SH-SY5Y (cell line): Measurements from ENCODE around the gene RGL1.

Source experiments
- GATA2 ChIP-seq: IDR thresholded peaks from 2 replicates; pipeline ENCODE4 v1.6.1; 2011; ENCODE audit warnings: mild to moderate bottlenecking, low read depth, low read length
- GATA3 ChIP-seq: IDR thresholded peaks from 2 replicates; pipeline ENCODE4 v1.6.1; 2011; ENCODE audit warnings: low read depth, mild to moderate bottlenecking, low read length, moderate library complexity

DNA sequence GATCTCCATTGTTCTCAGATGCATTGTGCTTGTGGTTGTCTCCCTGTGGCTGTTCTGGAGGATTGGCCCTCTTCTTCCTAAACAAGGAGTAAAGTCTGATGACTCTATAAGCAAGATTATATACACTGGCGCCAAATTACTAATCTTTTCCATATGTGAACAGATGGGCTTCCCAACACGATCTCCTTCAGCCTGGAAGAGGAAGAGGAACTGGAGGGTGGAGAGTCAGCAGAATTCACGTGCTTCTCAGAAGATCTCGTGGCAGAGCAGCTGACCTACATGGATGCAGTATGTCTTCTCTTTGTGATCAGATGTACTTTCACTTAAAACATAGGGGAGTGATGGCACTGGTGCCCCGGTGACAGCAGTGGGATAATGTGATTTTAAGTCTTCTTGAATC lies 78.7 kb downstream of the RGL1 start:
- TF ChIP-seq GATA2 (no peak), GATA3 (no peak)
